GM23248 (cell line): ENCODE data around the gene H6PD.

Experiments
- EZH2 ChIP-seq: fragments of 200-600 bp; sonication (generic); IDR thresholded peaks from 2 replicates; pipeline ENCODE4 v1.6.1; 2018; ENCODE audit warnings: antibody characterized with exemption, mild to moderate bottlenecking; ENCODE audit not compliant: insufficient read depth, poor library complexity, severe bottlenecking
- EZH2phosphoT487 ChIP-seq: fragments of 200-600 bp; sonication (generic); IDR thresholded peaks from 2 replicates; pipeline ENCODE4 v1.6.1; 2018; ENCODE audit warnings: antibody characterized with exemption, moderate library complexity, mild to moderate bottlenecking, low read depth; ENCODE audit not compliant: insufficient read depth

GRCh38 chr1:9196129-9197040, 38.2 kb upstream of the H6PD start:
- TF ChIP-seq EZH2phosphoT487 (no peak), EZH2 (no peak)
